Mononuclear cell (primary cell): ENCODE results near the gene COA8. TPM values are rescaled to one million over a fixed set of nuclear protein-coding genes. Genes with fewer than 3 reads are reported as not detected.

Source experiments
- total RNA-seq: library from RNA; depleted of rRNA; stranded (reverse); fragments of >200 nt; gene quantifications from one replicate; pipeline ENCODE4 v1.2.3, GENCODE V29; 2012

The COA8 gene
- total RNA-seq, 1 donor: 11.3 TPM

Other genes starting within 250 kb of the COA8 start
- gene EIF5, start 228.7 kb upstream of the COA8 start, total RNA-seq: 509 TPM
- gene MARK3, start 177.5 kb upstream of the COA8 start, total RNA-seq: 96.6 TPM
- 6.4 TPM for gene CKB, start 40.1 kb upstream of the COA8 start, total RNA-seq
- 7.2 TPM for gene TRMT61A, start 33.8 kb upstream of the COA8 start, total RNA-seq
- 45.8 TPM for gene BAG5, start 303 bp upstream of the COA8 start, total RNA-seq
- gene KLC1, start 66.3 kb downstream of the COA8 start, total RNA-seq: 127 TPM
- gene XRCC3, start 152.5 kb downstream of the COA8 start, total RNA-seq: 4.6 TPM
- gene ZFYVE21, start 152.8 kb downstream of the COA8 start, total RNA-seq: 2.0 TPM